Activated effector memory CD4-positive, alpha-beta T cell treated with Interleukin-2 at 50 U/mL for 16 hours (primary cell): ENCODE results near the gene TREML1.
A peak's percentile ranks its signal among the peaks of the same experiment; 100 is the strongest.
"Not testable (repeated sequence)": the region's sequence is repeated elsewhere in the genome, so short reads cannot be mapped to it uniquely, and the experiment has no call there.

ENCODE experiments used
- DNase-seq: peaks from one replicate; pipeline ENCODE4 v3.0.0-alpha.2; 2020

The TREML1 gene

DNA sequence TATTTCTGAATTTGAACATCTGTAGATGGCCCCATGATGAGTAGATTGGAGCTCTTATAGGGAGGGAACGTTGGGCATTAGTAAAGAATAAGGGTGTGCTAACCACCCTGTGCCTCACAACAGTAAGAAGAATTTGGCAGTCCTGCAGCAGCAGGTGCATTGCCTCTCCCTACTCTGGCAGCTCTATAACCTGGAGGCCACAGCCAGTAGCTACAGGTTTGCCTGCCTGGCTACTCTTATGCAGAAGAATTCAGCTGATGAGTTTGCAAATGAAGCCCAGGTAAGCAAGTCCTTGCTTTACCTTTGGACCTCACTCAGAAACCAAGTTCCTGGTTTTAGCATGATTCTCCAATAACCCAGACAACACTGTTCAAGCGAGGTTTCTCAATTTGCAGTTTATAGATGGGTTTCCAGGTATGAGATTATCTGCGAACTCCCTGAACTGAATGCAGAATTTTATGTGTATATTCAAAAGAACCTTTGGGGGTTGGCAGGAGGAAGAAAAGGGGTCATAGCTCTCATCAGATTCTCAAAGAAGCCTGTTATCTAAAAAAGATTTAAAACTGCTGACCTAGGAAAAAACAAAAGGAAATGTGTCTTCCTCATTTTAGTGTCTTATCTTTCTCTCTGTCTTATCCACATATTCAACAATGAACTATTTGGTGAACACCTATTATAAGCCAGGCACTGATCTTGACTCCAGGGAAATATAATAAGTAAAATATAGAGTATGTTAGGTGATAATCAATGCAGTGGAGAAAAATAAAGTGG lies 18.9 kb downstream of the TREML1 start:
- no peak for DNase-seq

- DNase-seq: no peak
Observed at GRCh38 chr6:41132254-41132653, 21.9 kb downstream of the TREML1 start.

DNA sequence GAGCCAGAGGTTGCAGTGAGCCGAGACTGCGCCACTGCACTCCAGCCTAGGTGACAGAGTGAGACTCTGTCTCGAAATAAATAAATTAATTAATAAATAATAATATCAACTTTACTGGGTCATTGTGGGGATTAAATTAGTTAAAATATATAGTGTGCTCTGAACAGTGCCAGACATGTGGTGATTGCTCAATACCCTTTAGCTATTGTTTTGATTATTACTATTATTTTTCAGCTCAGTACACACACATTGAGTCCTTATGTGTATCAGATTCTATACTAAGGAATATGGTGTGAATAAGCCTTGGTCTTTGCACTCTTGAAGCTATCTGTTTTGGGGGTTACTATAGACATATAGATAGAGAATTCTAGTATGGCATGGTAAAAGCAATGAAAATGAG lies 28.9 kb downstream of the TREML1 start:
- no peak for DNase-seq

DNA sequence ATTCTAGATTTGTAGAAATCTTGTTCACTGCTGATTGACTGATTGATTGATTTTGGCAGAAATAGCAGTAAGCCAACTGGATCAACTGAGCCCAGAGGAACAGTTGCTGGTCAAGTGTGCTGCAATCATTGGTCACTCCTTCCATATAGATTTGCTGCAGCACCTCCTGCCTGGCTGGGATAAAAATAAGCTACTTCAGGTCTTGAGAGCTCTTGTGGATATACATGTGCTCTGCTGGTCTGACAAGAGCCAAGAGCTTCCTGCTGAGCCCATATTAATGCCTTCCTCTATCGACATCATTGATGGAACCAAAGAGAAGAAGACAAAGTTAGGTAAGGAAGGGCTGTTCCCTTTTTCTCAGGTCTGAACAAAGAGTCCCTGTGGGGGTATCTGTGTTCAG lies 31.2 kb downstream of the TREML1 start:
- no peak for DNase-seq

DNA sequence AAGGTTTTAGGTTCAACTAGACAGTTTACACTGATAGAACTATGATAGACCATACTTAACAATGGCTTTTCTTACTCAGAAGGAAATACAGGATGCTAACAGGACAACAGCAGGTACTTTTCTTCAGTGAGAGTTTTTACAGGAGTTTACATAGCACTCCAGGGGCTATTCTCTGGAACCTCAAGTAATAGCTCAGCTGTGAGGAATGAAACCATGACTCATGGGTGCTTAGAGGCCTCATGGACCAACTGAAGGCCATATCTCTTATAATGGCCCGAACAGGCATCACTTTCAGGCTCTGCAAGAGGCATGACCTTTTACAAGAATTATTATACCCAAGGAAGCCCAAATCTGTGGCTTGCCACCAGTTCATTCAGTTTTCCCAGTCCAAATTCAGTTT lies 31.8 kb downstream of the TREML1 start:
- no peak for DNase-seq

DNA sequence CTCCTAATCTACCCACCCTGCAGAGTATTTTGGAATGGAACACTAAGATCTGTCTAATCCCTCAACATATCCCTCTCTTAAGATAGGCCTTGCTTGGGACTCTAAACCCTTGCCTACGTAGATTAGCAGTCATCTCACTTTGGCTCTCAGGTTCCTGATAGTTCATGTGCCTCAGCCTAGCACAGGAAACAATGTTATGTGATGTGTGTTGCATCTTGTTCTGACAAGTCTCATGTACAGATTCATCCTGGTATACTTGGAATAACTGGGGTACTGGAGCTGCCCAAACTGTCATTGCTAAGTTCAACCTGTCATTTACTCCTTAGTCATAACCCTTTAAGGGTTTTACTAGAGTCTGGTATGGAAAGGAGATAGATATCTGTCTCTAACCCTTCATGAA lies 34.1 kb downstream of the TREML1 start:
- DNase-seq: no peak

GRCh38 chr6:41119508-41119907 lies 34.6 kb downstream of the TREML1 start:
- DNase-seq: no peak

GRCh38 chr6:41115027-41115426 lies 39.1 kb downstream of the TREML1 start:
- DNase-seq: not testable (repeated sequence)

- DNase-seq: no peak
Observed at GRCh38 chr6:41111017-41111416, 43.1 kb downstream of the TREML1 start.

DNA sequence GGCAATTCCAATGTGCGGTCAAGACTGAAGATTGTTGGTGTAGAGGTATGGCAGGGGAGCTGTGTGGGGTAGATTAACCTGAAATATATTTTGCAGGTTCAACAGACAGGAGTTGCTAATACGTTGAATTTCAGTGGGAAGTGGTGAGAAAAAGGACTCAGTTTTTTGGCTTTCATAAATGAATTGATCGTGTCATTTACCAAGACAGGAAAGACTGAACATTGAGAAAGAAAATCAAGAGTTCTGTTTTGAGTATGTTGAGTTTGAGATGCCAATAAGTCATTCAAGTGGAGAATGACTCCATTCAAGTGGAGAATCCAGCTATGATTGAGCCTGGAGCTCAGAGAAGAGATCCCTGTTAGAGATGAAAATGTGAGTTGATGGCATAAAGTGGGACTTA lies 50.3 kb downstream of the TREML1 start:
- DNase-seq: no peak

DNA sequence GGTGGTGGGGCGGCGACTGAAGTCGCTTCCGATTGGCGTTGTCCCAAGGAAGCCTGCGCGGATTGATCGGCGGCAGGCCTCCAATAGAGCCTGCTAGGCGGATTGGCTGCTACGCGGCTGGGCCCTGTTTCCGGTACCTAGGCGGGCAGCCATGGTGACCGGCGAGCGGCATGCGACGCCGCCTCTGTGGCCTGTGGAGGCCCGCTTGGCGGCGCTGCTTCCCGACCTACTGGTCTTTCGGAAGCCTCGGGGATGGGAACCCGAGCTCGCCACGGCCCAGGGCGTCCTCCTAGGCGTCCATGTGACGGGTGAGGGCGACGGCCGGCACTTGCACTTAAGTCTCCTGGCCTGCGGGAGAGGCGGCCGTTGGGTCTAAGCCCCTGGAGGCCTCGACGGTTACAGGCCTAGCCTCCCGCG lies 53.3 kb downstream of the TREML1 start:
- peak; percentile 15 for DNase-seq
